ES-I3 (cell line): ENCODE data around the gene LTBP2.

Source experiments
- H3K36me3 ChIP-seq: 2 replicates; pipeline ENCODE4 v1.6.1; 2013; ENCODE audit warnings: mild to moderate bottlenecking, low read length, control low read depth, moderate library complexity; ENCODE audit not compliant: insufficient read depth
- H3K4me1 ChIP-seq: 2 replicates; pipeline ENCODE4 v1.6.1; 2013; ENCODE audit warnings: mild to moderate bottlenecking, control low read depth, low read length; ENCODE audit not compliant: insufficient read depth
- H3K9ac ChIP-seq: 2 replicates; pipeline ENCODE4 v1.6.1; 2013; ENCODE audit warnings: low read depth, mild to moderate bottlenecking, low read length, moderate library complexity
- H3K9me3 ChIP-seq: 2 replicates; pipeline ENCODE4 v1.6.1; 2013; ENCODE audit warnings: mild to moderate bottlenecking, low read length, moderate library complexity; ENCODE audit not compliant: control insufficient read depth, insufficient read depth

The LTBP2 gene

GRCh38 chr14:74502236-74503019 lies 109.6 kb downstream of the LTBP2 start:
- Histone ChIP-seq H3K9me3 (no peaks in the 10 kb centered on the region), H3K4me1 (peaks cover 13% of the 10 kb centered on the region), H3K36me3 (no peaks in the 10 kb centered on the region), H3K9ac (no peak overlapping the region)

- no peak overlapping the region for H3K9ac ChIP-seq
- no peaks in the 10 kb centered on the region for H3K9me3 ChIP-seq
- peaks cover 13% of the 10 kb centered on the region for H3K4me1 ChIP-seq
- no peaks in the 10 kb centered on the region for H3K36me3 ChIP-seq
These were observed 110.3 kb downstream of the LTBP2 start for GRCh38 chr14:74501691-74502090.

GRCh38 chr14:74501135-74501614 lies 110.9 kb downstream of the LTBP2 start:
- H3K36me3 ChIP-seq: no peaks in the 10 kb centered on the region; the same call in 1 of the 2 replicates
- H3K4me1 ChIP-seq: peaks cover 13% of the 10 kb centered on the region
- H3K9me3 ChIP-seq: no peaks in the 10 kb centered on the region
- no peak overlapping the region for H3K9ac ChIP-seq

GRCh38 chr14:74500417-74501134 lies 111.5 kb downstream of the LTBP2 start:
- Histone ChIP-seq H3K9ac (no peak overlapping the region), H3K9me3 (no peaks in the 10 kb centered on the region), H3K4me1 (peaks cover 13% of the 10 kb centered on the region), H3K36me3 (peaks cover under 1% of the 10 kb centered on the region; the same call in 1 of the 2 replicates)

- Histone ChIP-seq H3K9ac (no peak overlapping the region), H3K36me3 (peaks cover 5% of the 10 kb centered on the region), H3K4me1 (peaks cover 8% of the 10 kb centered on the region), H3K9me3 (no peaks in the 10 kb centered on the region)
These were observed 116.7 kb downstream of the LTBP2 start for GRCh38 chr14:74495356-74495755.

- Histone ChIP-seq H3K9me3 (no peaks in the 10 kb centered on the region), H3K9ac (peak within 1 kb of the TSS; percentile 89), H3K36me3 (peaks cover 5% of the 10 kb centered on the region), H3K4me1 (peaks cover 8% of the 10 kb centered on the region)
These were observed 118.4 kb downstream of the LTBP2 start, which contains the start of gene ISCA2 for GRCh38 chr14:74493343-74494261. ISCA2 (plus strand) TSS chr14:74493765; CDS start chr14:74493775, 10 bp downstream.

GRCh38 chr14:74492776-74493342 lies 119.2 kb downstream of the LTBP2 start, which contains the start of gene NPC2:
NPC2 (minus strand) TSS chr14:74493305; CDS start chr14:74493274, 31 bp downstream.
- Histone ChIP-seq H3K4me1 (peaks cover 11% of the 10 kb centered on the region), H3K36me3 (peaks cover 5% of the 10 kb centered on the region)

GRCh38 chr14:74491956-74492775 lies 119.9 kb downstream of the LTBP2 start:
- no peaks in the 10 kb centered on the region for H3K9me3 ChIP-seq
- H3K9ac ChIP-seq: peak overlapping the region; percentile 85
- peaks cover 18% of the 10 kb centered on the region for H3K4me1 ChIP-seq
- H3K36me3 ChIP-seq: peaks cover 5% of the 10 kb centered on the region

More at GRCh38 chr14:74492776-74493342, 119.2 kb downstream of the LTBP2 start, which contains the start of gene NPC2:
- Histone ChIP-seq H3K9me3 (no peaks in the 10 kb centered on the region), H3K9ac (peak within 1 kb of the TSS; percentile 89)

- H3K9ac ChIP-seq: no peak overlapping the region
- peaks cover 3% of the 10 kb centered on the region for H3K36me3 ChIP-seq
- peaks cover 21% of the 10 kb centered on the region for H3K4me1 ChIP-seq
These were observed 121.6 kb downstream of the LTBP2 start for GRCh38 chr14:74490486-74490885.

GRCh38 chr14:74488786-74489397 lies 123.1 kb downstream of the LTBP2 start:
- Histone ChIP-seq H3K36me3 (peaks cover 5% of the 10 kb centered on the region), H3K9me3 (no peaks in the 10 kb centered on the region), H3K4me1 (peaks cover 21% of the 10 kb centered on the region), H3K9ac (no peak overlapping the region)

More at GRCh38 chr14:74490486-74490885, 121.6 kb downstream of the LTBP2 start:
- H3K9me3 ChIP-seq: no peaks in the 10 kb centered on the region

- H3K4me1 ChIP-seq: peaks cover 16% of the 10 kb centered on the region
- peaks cover 18% of the 10 kb centered on the region for H3K36me3 ChIP-seq
- no peaks in the 10 kb centered on the region for H3K9me3 ChIP-seq
- no peak overlapping the region for H3K9ac ChIP-seq
These were observed 125.9 kb downstream of the LTBP2 start for GRCh38 chr14:74486164-74486563.

GRCh38 chr14:74483321-74483720 lies 128.7 kb downstream of the LTBP2 start:
- H3K4me1 ChIP-seq: peaks cover 13% of the 10 kb centered on the region
- no peak overlapping the region for H3K9ac ChIP-seq
- no peaks in the 10 kb centered on the region for H3K9me3 ChIP-seq
- peaks cover 30% of the 10 kb centered on the region for H3K36me3 ChIP-seq
